Sigmoid colon (tissue), 7 donors: ENCODE measurements around the gene TEX51. TPM values are rescaled to one million over a fixed set of nuclear protein-coding genes. Genes with fewer than 3 reads are reported as not detected.

Source experiments
- DNase-seq: peaks from one replicate; pipeline ENCODE4 v3.0.0-alpha.2; 2019
- H3K27ac ChIP-seq, 4 donors: fragments of 200-600 bp; sonication (generic); one replicate each; pipeline ENCODE4 v1.5.1; 2016 to 2019; ENCODE audit warnings: mild to moderate bottlenecking in 1 of 4
- H3K27me3 ChIP-seq, 3 donors: fragments of 200-600 bp; sonication (generic); one replicate each; pipeline ENCODE4 v1.5.1; 2019; ENCODE audit warnings: mild to moderate bottlenecking in 1 of 3
- H3K36me3 ChIP-seq, 4 donors: fragments of 200-600 bp; sonication (generic); one replicate each; pipeline ENCODE4 v1.5.1; 2016 to 2019
- H3K4me1 ChIP-seq, 4 donors: fragments of 200-600 bp; sonication (generic); one replicate each; pipeline ENCODE4 v1.5.1; 2017 to 2019
- H3K4me3 ChIP-seq, 4 donors: fragments of 200-600 bp; sonication (generic); one replicate each; pipeline ENCODE4 v1.5.1; 2017 to 2019; ENCODE audit warnings: mild to moderate bottlenecking in 2 of 4, moderate library complexity in 1 of 4
- H3K9me3 ChIP-seq, 4 donors: fragments of 200-600 bp in 3 of 4; sonication (generic) in 3 of 4; one replicate each; pipeline versions ENCODE4 v1.5.1 to v1.6.1; 2013 to 2019
- EP300 ChIP-seq, 4 donors: sonication (generic); formaldehyde crosslinking; IDR thresholded peaks; one replicate each; pipeline ENCODE4 v1.6.1; 2017; ENCODE audit warnings: antibody characterized with exemption in 4 of 4
- POLR2A ChIP-seq, 2 donors: fragments of 450-650 bp; IDR thresholded peaks; one replicate each; pipeline ENCODE4 v1.6.1; 2016; ENCODE audit warnings: antibody characterized with exemption in 2 of 2, mild to moderate bottlenecking in 2 of 2, moderate library complexity in 2 of 2
- POLR2AphosphoS5 ChIP-seq, 4 donors: sonication (generic); formaldehyde crosslinking; IDR thresholded peaks; one replicate each; pipeline ENCODE4 v1.6.1; 2017; ENCODE audit warnings: antibody characterized with exemption in 4 of 4
- WGBS, 2 donors: extraction: QIAGEN DNeasy Blood & Tissue Kit; methylation state at CpG; one replicate each; pipeline ENCODE4 v1.1.7; 2013; 5-methylcytosine and 5-hydroxymethylcytosine counted together
- intact Hi-C: fragments of 100-400 bp; cut with DNase I; formaldehyde crosslinking; loops from one replicate; pipeline ENCODE4 v1.15.1; 2023
- polyA plus RNA-seq, 3 donors: library from polyadenylated mRNA; stranded (reverse); fragments of 200-250 nt; gene quantifications; one replicate each; pipeline ENCODE4 v1.2.3, GENCODE V29; 2013
- total RNA-seq, 4 donors: library from RNA; depleted of rRNA; stranded (reverse); fragments of >200 nt; gene quantifications; one replicate each; pipeline ENCODE4 v1.1.0, GENCODE V29; 2016
- TF ChIP-seq, protein P1 (sequence below), 4 experiments: fragments of 450-650 bp in 3 of 4; fragments of 200-600 bp in 1 of 4; IDR thresholded peaks; one replicate each; pipeline ENCODE4 v1.5.1; 2016 to 2019; ENCODE audit warnings: antibody characterized with exemption in 4 of 4, mild to moderate bottlenecking in 3 of 4, moderate library complexity in 2 of 4
- donor health status: healthy with polysubstance abuse.
- donor health status: Bipolar disorder and iron deficiency.
- donor health status: healthy.

Gene TEX51
- total and polyA plus RNA-seq, 7 donors, result 1.2 TPM; not detected in 6

GRCh38 chr2:126949775-126950174, 51.1 kb downstream of the TEX51 start:
- intact Hi-C loops, result no loop called here
- H3K9me3 ChIP-seq, result no peaks in the 10 kb centered on the region
- WGBS, 2 donors, result 95% methylated on average over 9 of the region's 9 CpGs
- H3K4me1 ChIP-seq, result no peaks in the 10 kb centered on the region
- H3K27ac ChIP-seq, result no peak overlapping the region
- H3K27me3 ChIP-seq, result no peaks in the 10 kb centered on the region
- H3K36me3 ChIP-seq, result no peaks in the 10 kb centered on the region
- no peak for DNase-seq
- H3K4me3 ChIP-seq, result no peak overlapping the region
- no peak for TF ChIP-seq POLR2A (IDR thresholded peaks at IDR 0.05)
- TF ChIP-seq, protein P1, sequence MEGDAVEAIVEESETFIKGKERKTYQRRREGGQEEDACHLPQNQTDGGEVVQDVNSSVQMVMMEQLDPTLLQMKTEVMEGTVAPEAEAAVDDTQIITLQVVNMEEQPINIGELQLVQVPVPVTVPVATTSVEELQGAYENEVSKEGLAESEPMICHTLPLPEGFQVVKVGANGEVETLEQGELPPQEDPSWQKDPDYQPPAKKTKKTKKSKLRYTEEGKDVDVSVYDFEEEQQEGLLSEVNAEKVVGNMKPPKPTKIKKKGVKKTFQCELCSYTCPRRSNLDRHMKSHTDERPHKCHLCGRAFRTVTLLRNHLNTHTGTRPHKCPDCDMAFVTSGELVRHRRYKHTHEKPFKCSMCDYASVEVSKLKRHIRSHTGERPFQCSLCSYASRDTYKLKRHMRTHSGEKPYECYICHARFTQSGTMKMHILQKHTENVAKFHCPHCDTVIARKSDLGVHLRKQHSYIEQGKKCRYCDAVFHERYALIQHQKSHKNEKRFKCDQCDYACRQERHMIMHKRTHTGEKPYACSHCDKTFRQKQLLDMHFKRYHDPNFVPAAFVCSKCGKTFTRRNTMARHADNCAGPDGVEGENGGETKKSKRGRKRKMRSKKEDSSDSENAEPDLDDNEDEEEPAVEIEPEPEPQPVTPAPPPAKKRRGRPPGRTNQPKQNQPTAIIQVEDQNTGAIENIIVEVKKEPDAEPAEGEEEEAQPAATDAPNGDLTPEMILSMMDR (IDR thresholded peaks at IDR 0.05), result no peak

- Histone ChIP-seq H3K27ac (no peak overlapping the region), H3K4me1 (no peaks in the 10 kb centered on the region), H3K27me3 (no peaks in the 10 kb centered on the region), H3K9me3 (no peaks in the 10 kb centered on the region), H3K36me3 (no peaks in the 10 kb centered on the region), H3K4me3 (no peak overlapping the region)
- WGBS, 2 donors, result 74 to 81% methylated on average over 3 of the region's 3 CpGs
- no peak for DNase-seq
- intact Hi-C loops, result no loop called here
- TF ChIP-seq, protein P1 (IDR thresholded peaks at IDR 0.05), result no peak
- TF ChIP-seq POLR2AphosphoS5 (IDR thresholded peaks at IDR 0.05), result no peak
- no peak for TF ChIP-seq POLR2A (IDR thresholded peaks at IDR 0.05)
- TF ChIP-seq EP300 (IDR thresholded peaks at IDR 0.05), result no peak
These were observed 51.8 kb downstream of the TEX51 start for GRCh38 chr2:126950504-126950903.

Other genes starting within 250 kb of the TEX51 start
- 100 to 1,000 TPM in 3 of 4 donors, 10 to 100 TPM in 1; 93.5 to 123 (median 113) TPM for gene GYPC, start 242.7 kb upstream of the TEX51 start, total RNA-seq
- 10 to 100 TPM; 18.0 to 93.7 (median 66.8) TPM for gene GYPC, start 242.7 kb upstream of the TEX51 start, polyA plus RNA-seq
- gene BIN1, start 208.3 kb downstream of the TEX51 start, total RNA-seq, result 10 to 100 TPM; 36.1 to 57.9 (median 43.2) TPM
- gene BIN1, start 208.3 kb downstream of the TEX51 start, polyA plus RNA-seq, result 10 to 100 TPM; 20.3 to 52.9 (median 34.8) TPM